NCI-H524 treated with DMSO at 0.1 percent for 48 hours (cell line): ENCODE measurements around the gene ZNF341.
"Not testable (repeated sequence)": the region's sequence is repeated elsewhere in the genome, so short reads cannot be mapped to it uniquely, and the experiment has no call there.

Experiments used
- DNase-seq: peaks from one replicate; lab custom pipeline; 2025; lab: John Stamatoyannopoulos, UW

The ZNF341 gene

DNA sequence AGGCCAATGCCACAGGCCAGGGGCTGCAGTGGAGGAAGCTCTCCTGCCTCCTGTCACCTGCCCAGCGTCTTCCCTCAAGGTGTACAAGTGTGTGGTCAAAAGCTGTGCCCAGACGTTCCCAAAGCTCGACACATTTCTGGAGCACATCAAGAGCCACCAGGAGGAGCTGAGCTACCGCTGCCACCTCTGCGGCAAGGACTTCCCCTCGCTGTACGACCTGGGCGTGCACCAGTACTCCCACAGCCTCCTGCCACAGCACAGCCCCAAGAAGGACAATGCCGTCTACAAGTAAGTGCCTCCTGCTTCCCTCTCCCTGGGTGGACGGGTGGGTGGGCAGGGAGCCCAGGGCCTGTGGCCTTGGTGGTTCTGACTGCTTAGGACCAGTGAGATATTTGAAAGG is 38.2 kb downstream of the ZNF341 start:
- no peak for DNase-seq

- DNase-seq, result no peak
These were observed 40.1 kb downstream of the ZNF341 start for GRCh38 chr20:33771938-33772337.

DNA sequence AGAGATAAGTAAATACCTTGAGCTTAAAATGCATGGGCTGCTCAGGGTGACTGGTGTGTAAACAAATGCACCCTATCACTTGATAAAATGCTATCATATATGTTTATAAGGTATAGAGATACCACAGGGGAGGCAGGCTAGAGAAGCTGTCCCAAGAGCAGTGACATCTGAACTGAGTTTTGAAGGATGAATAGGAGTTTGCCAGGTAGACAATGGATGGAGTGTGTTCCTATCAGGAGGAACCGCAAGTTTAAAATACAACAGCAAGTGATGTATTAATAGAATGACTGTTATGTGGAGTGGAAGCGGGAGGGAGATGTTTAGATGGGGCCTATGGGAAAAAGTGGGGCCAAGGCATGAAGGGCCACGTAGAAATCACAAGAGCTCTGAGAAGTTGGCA is 40.6 kb downstream of the ZNF341 start:
- DNase-seq, result no peak

GRCh38 chr20:33773412-33774089 is 41.8 kb downstream of the ZNF341 start:
- DNase-seq, result no peak

GRCh38 chr20:33777816-33778215 is 46.0 kb downstream of the ZNF341 start:
- DNase-seq, result no peak

DNA sequence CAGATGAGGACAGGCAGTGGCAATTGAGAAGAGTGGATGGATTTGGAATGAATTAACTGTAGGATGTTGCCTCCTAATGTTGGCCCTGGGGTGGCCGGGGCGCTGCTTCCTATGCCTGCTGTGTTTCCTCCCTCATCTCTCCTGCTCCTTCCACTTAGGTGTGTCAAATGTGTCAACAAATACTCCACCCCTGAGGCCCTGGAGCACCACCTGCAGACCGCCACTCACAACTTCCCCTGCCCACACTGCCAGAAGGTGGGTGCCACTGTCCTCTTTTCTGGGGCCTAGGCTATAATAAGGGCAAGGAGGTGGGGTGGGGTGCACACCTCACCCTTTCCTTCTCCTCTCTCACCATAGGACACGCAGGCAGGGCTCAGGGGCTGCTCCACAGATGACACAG is 49.3 kb downstream of the ZNF341 start:
- no peak for DNase-seq

DNA sequence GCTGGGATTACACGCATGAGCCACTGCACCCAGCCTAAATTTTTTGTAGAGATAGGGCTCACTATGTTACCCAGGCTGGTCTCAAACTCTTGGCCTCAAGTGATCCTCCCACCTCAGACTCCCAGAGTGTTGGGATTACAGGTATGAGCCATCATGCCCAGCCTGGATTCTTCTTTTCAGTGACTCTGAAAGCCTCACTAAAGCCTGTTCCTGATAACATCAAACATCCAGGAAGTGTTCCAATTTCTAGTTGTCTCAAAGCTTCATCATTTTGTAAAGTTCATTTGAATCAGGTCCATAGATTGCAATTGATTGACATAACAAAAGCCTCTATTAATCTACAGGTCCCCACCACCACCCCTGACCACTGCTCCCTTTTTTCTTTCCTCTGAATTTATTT is 50.1 kb downstream of the ZNF341 start:
- DNase-seq, result no peak

- DNase-seq, result no peak
These were observed 51.5 kb downstream of the ZNF341 start for GRCh38 chr20:33783256-33783655.

- DNase-seq, result no peak
These were observed 52.0 kb downstream of the ZNF341 start for GRCh38 chr20:33783818-33784217.

- DNase-seq, result no peak
These were observed 52.4 kb downstream of the ZNF341 start for GRCh38 chr20:33784225-33784624.

DNA sequence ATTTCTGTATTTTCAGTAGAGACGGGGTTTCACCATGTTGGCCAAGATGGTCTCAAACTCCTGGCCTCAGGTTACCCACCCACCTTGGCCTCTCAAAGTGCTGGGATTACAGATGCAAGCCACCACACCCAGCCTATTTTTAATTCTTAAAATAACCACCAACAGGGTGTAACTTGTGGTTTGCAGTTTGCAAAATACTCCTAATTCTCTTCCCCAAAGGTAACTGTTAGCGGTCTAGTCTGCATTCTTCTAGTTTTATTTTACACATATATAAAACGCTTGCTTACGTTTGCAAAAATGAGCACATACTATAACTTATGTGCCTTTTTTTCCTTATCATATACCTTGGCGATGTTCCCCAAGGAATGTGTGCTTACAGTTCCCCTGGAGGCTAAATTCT is 53.7 kb downstream of the ZNF341 start:
- DNase-seq, result no peak

GRCh38 chr20:33787253-33787891 is 55.6 kb downstream of the ZNF341 start:
- no peak for DNase-seq

DNA sequence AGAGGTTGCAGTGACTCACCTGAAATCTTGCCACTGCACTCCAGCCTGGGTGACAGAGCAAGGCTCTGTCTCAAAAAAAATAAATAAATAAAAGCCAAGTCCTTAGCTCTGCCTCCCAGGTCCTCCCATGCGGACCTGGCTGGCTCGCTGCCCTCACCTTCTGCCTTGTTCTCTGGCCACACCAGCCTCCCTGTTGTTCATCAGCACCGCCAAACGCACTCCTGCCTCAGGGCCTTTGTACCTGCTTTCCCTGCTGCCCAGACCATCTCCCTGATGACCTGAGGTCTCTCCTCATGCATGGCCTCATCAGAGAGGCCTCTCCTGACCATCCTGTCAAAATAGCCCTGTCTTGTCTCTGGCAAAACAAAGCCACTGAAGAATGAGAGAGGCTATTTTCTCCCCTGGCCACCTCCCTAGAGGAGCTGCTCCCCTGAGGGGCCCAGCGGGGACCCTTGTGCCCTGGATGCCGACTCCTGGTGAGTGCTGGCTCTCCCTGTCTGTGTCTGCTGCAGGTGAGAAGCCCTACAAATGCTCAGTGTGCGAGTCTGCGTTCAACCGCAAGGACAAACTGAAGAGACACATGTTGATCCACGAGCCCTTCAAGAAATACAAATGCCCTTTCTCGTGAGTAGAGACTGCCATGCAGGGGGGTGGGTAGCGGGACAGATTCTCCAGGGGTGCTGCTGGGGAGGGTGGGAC is 56.7 kb downstream of the ZNF341 start:
- no peak for DNase-seq

- DNase-seq, result no peak
These were observed 57.5 kb downstream of the ZNF341 start for GRCh38 chr20:33789109-33789857.

GRCh38 chr20:33789858-33790182 is 58.0 kb downstream of the ZNF341 start:
- DNase-seq, result no peak

GRCh38 chr20:33790566-33790965 is 58.8 kb downstream of the ZNF341 start:
- DNase-seq, result no peak

DNA sequence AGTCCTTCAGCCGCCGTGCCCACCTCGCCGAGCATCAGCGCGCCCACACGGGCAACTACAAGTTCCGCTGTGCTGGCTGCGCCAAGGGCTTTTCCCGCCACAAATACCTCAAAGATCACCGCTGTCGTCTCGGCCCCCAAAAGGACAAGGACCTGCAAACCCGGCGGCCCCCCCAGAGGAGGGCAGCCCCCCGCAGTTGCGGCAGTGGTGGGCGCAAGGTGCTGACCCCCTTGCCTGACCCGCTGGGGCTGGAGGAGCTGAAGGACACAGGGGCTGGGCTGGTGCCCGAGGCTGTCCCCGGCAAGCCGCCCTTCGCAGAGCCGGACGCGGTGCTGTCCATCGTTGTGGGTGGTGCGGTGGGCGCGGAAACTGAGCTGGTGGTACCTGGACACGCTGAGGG is 59.2 kb downstream of the ZNF341 start:
- DNase-seq, result no peak

GRCh38 chr20:33791540-33791939 is 59.7 kb downstream of the ZNF341 start:
- DNase-seq, result no peak

DNA sequence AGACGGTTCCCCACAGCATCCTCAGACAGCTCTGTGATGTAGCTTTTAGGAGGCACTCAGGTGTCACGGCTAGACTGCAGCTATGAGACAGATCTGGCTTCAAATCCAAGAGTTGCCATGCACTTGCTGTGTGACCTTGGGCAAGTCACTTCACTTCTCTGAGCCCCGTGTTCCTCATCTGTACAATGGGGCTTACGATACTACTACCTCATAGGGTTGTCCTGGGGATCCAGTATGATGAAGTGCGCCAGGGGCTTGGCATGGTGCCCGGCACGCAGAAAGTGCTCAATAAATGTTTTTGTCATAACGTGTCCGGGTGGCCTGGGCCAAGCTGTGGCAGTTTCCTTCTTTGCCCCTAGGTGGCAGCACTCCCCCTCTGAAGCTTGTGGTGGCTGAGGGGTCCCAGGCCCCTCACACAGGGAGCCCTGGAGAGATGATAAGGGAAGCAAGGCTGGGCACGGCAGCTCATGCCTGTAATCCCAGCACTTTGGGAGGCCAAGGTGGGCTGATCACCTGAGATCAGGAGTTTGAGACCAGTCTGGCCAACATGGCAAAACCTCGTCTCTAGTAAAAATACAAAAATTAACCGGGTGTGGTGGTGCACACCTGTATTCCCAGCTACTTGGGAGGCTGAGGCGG is 60.3 kb downstream of the ZNF341 start:
- DNase-seq, result no peak

GRCh38 chr20:33792598-33792989 is 60.8 kb downstream of the ZNF341 start:
- DNase-seq, result not testable (repeated sequence)

DNA sequence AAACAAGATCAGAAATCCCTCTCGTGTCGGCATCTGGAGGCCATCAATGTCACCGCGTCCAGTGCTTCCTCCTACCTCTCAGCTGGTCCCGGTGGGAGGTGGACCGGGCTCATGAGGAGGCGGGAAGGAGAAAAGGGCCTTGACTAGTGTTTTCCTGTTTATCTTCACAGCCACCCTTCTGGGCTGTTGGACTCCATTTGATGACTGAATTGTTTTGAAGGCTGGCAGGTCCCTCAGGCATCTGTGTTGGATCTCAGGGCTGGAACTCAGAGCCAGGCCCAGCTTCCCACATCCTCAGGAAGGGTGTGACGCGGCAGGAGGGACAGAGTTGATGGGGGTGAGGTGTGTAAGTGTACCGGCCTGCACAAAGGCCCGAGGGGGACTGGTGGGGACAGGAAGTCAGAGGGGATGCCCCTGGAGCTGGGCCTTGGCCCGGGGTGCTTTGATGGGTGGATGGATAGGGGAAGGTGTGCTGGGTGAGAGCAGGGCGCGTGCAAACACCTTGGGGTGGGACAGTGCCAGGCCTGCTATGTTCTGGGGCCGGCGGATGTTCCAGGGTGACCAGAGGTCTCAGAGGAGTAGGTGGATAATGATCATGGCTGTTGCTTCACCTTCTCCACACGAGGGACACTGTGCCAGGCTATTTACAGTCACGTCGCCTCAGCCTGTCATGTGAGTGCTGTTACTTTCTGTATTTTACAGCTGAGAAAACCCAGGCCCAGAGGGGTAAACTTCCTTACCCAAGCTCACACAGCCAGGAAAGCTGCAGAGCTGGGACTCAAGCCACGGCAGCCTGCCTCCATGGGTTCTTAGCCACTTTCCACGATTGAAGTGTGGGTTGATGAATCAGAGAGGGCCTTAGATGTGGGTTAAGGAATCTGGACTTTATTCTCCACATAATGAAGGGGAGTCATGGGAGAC is 61.5 kb downstream of the ZNF341 start:
- no peak for DNase-seq
